Measurements from ENCODE around the gene HLA-F.

Gene HLA-F

GRCh38 chr6:29760328-29760727 lies 37.1 kb downstream of the HLA-F start:
- no peak for DNase-seq (ENCODE audit: low read depth in 1 of 2, low spot score in 1 of 2)

- DNase-seq (ENCODE audit: low read depth in 1 of 2, low spot score in 1 of 2), result no peak
These were observed 38.8 kb downstream of the HLA-F start for GRCh38 chr6:29762051-29762450.

- no peak for DNase-seq (ENCODE audit: low read depth in 1 of 2, low spot score in 1 of 2)
These were observed 39.6 kb downstream of the HLA-F start for GRCh38 chr6:29762781-29763214.

GRCh38 chr6:29763491-29764289 lies 40.5 kb downstream of the HLA-F start:
- no peak for DNase-seq (ENCODE audit: low read depth in 1 of 2, low spot score in 1 of 2)

- no peak for DNase-seq (ENCODE audit: low read depth in 1 of 2, low spot score in 1 of 2)
These were observed 41.4 kb downstream of the HLA-F start for GRCh38 chr6:29764422-29765196.

GRCh38 chr6:29769336-29769735 lies 46.1 kb downstream of the HLA-F start:
- DNase-seq (ENCODE audit: low read depth in 1 of 2, low spot score in 1 of 2), result no peak

- DNase-seq (ENCODE audit: low read depth in 1 of 2, low spot score in 1 of 2), result no peak
These were observed 47.1 kb downstream of the HLA-F start for GRCh38 chr6:29770306-29770705.

GRCh38 chr6:29776684-29777083 lies 53.5 kb downstream of the HLA-F start:
- no peak for DNase-seq (ENCODE audit: low read depth in 1 of 2, low spot score in 1 of 2)
